Breast epithelium (tissue), 4 donors: Measurements from ENCODE around the gene APBA3. TPM values are rescaled to one million over a fixed set of nuclear protein-coding genes. Genes with fewer than 3 reads are reported as not detected.

Experiments used
- DNase-seq, 2 donors: peaks; one replicate each; pipeline ENCODE4 v3.0.0-alpha.2; 2019; ENCODE audit warnings: low spot score in 2 of 2
- H3K27ac ChIP-seq, 2 donors: fragments of 200-600 bp; sonication (generic) in 1 of 2; one replicate each; pipeline ENCODE4 v1.5.1; 2016 to 2019; ENCODE audit warnings: mild to moderate bottlenecking in 1 of 2
- H3K27me3 ChIP-seq, 2 donors: fragments of 200-600 bp; sonication (generic) in 1 of 2; one replicate each; pipeline versions ENCODE4 v1.5.1 to v1.6.0; 2017 to 2019; ENCODE audit warnings: control low read depth in 1 of 2, mild to moderate bottlenecking in 1 of 2
- H3K36me3 ChIP-seq: fragments of 200-600 bp; one replicate; pipeline ENCODE4 v1.5.1; 2019
- H3K4me1 ChIP-seq, 2 donors: fragments of 200-600 bp; sonication (generic); one replicate each; pipeline ENCODE4 v1.5.1; 2016 to 2019; ENCODE audit warnings: control low read depth in 1 of 2
- H3K4me3 ChIP-seq, 3 donors: fragments of 200-600 bp; sonication (generic); 1 replicate in 2 of 3; 2 replicates in 1 of 3; pipeline ENCODE4 v1.5.1; 2016 to 2019; ENCODE audit warnings: mild to moderate bottlenecking in 3 of 3, moderate library complexity in 2 of 3
- H3K9me3 ChIP-seq, 2 donors: fragments of 200-600 bp; sonication (generic) in 1 of 2; one replicate each; pipeline ENCODE4 v1.5.1; 2016 to 2019; ENCODE audit warnings: control low read depth in 1 of 2
- CTCF ChIP-seq, 3 donors: fragments of 450-650 bp; IDR thresholded peaks; one replicate each; pipeline ENCODE4 v1.5.1; 2016 to 2017; ENCODE audit warnings: antibody characterized with exemption in 3 of 3, mild to moderate bottlenecking in 3 of 3, moderate library complexity in 3 of 3
- POLR2A ChIP-seq: fragments of 450-650 bp; IDR thresholded peaks from one replicate; pipeline ENCODE4 v1.6.1; 2016; ENCODE audit warnings: antibody characterized with exemption, mild to moderate bottlenecking, moderate library complexity
- POLR2AphosphoS5 ChIP-seq, 3 donors: sonication (generic); formaldehyde crosslinking; IDR thresholded peaks; one replicate each; pipeline ENCODE4 v1.6.1; 2017; ENCODE audit warnings: antibody characterized with exemption in 3 of 3
- intact Hi-C: fragments of 100-400 bp; cut with DNase I; formaldehyde crosslinking; loops from one replicate; pipeline ENCODE4 v1.15.1; 2023; ENCODE audit warnings: low total_unique reads
- total RNA-seq, 3 donors: library from RNA; depleted of rRNA; stranded (reverse); fragments of >200 nt; gene quantifications; one replicate each; pipeline ENCODE4 v1.1.0, GENCODE V29; 2016

APBA3 gene
- total RNA-seq, result 10 to 100 TPM; 24.0 to 24.9 (median 24.6) TPM

DNA sequence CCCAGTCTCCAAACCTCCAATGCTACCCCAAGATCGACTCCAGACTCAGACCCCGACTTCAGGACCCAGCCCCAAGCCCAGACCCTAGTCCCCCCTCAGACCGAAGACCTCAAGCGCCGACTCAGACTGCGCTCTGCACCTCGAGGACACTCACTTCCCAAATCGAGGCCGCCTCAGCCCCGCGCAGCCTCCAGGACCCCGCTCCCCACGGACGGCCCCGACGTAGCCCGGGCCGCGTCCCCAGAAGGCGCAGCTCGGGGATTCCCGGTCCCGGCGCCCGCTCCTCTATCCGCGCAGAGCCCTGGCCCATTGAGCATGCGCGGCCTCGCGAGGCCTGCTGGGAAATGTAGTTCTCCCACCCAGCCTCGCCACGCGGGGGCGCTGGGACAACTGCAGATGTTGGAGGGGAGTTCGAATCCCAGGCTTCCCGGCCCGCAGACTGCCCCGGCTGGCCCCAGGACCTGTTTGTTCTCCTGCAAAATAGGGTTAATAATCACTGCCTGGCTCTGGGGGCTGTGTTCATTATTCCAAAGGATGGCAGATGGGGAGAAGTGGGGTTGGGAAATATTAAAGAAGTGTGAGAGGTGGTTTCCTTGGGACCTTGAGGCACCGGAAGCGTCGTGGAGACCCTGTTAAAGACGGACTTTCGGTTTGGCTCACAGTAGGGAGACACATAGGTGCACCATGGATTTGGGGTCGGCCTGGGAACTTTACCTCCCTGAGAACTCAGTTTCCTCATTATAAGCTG, at the start of gene APBA3:
Gene APBA3 (minus strand): TSS at position 311 of the 748 bp plus-strand sequence. CDS start 1,428 bp downstream, outside the sequence.
- Histone ChIP-seq H3K4me1 (no peaks in the 10 kb centered on the region), H3K27ac (peak within 1 kb of the TSS; percentile 97 to 98), H3K27me3 (no peaks in the 10 kb centered on the region), H3K36me3 (no peaks in the 10 kb centered on the region), H3K4me3 (peak within 1 kb of the TSS; percentile 86 to 91 (median 88)), H3K9me3 (no peaks in the 10 kb centered on the region)
- TF ChIP-seq POLR2AphosphoS5 (IDR thresholded peaks at IDR 0.05) (peak; percentile 53 to 85 (median 73)), CTCF (IDR thresholded peaks at IDR 0.05) (peak; percentile 70 to 78 (median 76)), POLR2A (peak; percentile 40)
- DNase-seq, result peak; percentile 84 to 87
- intact Hi-C loops, result no loop called here

DNA sequence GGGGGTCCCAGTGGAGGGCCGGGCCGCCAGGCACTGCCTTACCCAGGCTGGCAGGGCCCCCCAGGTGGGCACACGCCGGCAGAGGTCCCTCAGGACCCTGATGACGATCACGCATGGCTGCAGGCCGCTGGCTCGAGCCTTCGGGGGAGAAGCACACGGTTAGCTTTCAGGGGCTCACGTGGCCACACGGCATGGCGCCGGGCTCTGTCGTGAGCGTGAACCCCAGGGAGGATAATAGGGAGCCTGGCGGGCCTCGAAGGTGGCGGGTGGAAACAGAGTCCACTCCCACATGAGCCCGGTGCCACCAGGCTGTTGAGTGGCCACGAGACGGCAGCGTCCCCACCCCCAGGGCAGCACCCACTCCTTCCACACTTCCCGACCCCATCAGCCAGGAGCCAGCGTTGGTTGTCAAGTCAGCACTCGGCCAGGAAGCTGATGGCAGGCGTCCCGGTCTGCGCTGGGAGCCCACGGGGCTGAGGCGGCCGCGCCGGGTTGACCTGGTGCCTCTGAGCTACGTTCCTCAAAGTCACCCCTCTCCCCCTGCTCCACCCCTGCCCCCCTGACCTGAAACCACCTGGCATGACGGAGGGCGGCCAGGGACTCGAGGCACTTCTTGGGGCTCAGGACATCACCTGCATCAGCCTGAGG, 49.3 kb upstream of the APBA3 start:
- H3K4me1 ChIP-seq, result no peaks in the 10 kb centered on the region
- no peak for TF ChIP-seq POLR2A
- TF ChIP-seq CTCF (IDR thresholded peaks at IDR 0.05), result no peak
- TF ChIP-seq POLR2AphosphoS5 (IDR thresholded peaks at IDR 0.05), result no peak
- H3K9me3 ChIP-seq, result no peaks in the 10 kb centered on the region
- H3K27me3 ChIP-seq, result peaks cover 0 to 4% of the 10 kb centered on the region in 2 donors
- no peak overlapping the region for H3K4me3 ChIP-seq
- intact Hi-C loops, result no loop called here
- H3K36me3 ChIP-seq, result no peaks in the 10 kb centered on the region
- no peak overlapping the region for H3K27ac ChIP-seq
- DNase-seq, result no peak

GRCh38 chr19:3809881-3810707, 48.6 kb upstream of the APBA3 start:
- intact Hi-C loops, result no loop called here
- DNase-seq, result no peak
- Histone ChIP-seq H3K9me3 (no peaks in the 10 kb centered on the region), H3K27ac (no peak overlapping the region), H3K27me3 (peaks cover 0 to 4% of the 10 kb centered on the region in 2 donors), H3K4me3 (no peak overlapping the region), H3K36me3 (no peaks in the 10 kb centered on the region), H3K4me1 (no peaks in the 10 kb centered on the region)
- TF ChIP-seq CTCF (IDR thresholded peaks at IDR 0.05) (no peak), POLR2A (no peak), POLR2AphosphoS5 (IDR thresholded peaks at IDR 0.05) (no peak)

GRCh38 chr19:3808420-3809143, 47.1 kb upstream of the APBA3 start:
- intact Hi-C loops, result no loop called here
- H3K27ac ChIP-seq, result no peak overlapping the region
- no peak for DNase-seq
- no peak for TF ChIP-seq POLR2AphosphoS5 (IDR thresholded peaks at IDR 0.05)
- TF ChIP-seq CTCF (IDR thresholded peaks at IDR 0.05), result no peak
- no peak for TF ChIP-seq POLR2A
- no peaks in the 10 kb centered on the region for H3K36me3 ChIP-seq
- H3K4me1 ChIP-seq, result no peaks in the 10 kb centered on the region
- H3K9me3 ChIP-seq, result no peaks in the 10 kb centered on the region
- H3K4me3 ChIP-seq, result no peak overlapping the region
- peaks cover 0 to 8% of the 10 kb centered on the region in 2 donors for H3K27me3 ChIP-seq
